ENCODE data around the gene BRF1. TPM values are rescaled to one million over a fixed set of nuclear protein-coding genes. Genes with fewer than 3 reads are reported as not detected.

Gene BRF1
- total and polyA plus RNA-seq, 3 donors from 2014 or later, result 30.3 to 112 (median 95.3) TPM

DNA sequence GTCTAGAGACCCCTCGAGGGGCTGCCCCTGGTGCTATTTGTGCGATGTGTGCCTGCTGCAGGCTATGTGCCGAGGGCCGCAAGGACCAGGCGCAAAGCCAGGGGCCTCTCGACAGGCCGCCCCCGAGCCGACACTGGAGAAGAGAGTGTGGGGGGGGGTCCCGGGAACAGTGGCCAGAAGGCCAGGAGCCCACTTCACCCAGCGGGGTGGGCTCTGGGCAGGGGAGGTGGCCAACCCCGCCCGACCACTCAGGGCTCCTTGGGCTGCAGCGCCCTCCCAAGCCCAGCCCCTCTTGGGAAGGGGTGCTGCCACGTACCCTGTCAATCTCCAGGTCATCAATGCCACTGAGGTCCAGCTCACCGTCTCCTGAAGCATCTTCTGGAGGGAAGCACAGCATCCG lies 81.0 kb downstream of the BRF1 start:
- H3K9me3 ChIP-seq, result no peaks in the 10 kb centered on the region
- TF ChIP-seq, protein P1, sequence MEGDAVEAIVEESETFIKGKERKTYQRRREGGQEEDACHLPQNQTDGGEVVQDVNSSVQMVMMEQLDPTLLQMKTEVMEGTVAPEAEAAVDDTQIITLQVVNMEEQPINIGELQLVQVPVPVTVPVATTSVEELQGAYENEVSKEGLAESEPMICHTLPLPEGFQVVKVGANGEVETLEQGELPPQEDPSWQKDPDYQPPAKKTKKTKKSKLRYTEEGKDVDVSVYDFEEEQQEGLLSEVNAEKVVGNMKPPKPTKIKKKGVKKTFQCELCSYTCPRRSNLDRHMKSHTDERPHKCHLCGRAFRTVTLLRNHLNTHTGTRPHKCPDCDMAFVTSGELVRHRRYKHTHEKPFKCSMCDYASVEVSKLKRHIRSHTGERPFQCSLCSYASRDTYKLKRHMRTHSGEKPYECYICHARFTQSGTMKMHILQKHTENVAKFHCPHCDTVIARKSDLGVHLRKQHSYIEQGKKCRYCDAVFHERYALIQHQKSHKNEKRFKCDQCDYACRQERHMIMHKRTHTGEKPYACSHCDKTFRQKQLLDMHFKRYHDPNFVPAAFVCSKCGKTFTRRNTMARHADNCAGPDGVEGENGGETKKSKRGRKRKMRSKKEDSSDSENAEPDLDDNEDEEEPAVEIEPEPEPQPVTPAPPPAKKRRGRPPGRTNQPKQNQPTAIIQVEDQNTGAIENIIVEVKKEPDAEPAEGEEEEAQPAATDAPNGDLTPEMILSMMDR (IDR thresholded peaks at IDR 0.05), result no peak
- no peak for TF ChIP-seq POLR2A (IDR thresholded peaks at IDR 0.05)
- no peak overlapping the region for H3K4me3 ChIP-seq
- no peaks in the 10 kb centered on the region for H3K4me1 ChIP-seq
- intact Hi-C loops (cut with DNase I; ENCODE audit: low total_unique reads), result no loop called here
- H3K27me3 ChIP-seq, result no peaks in the 10 kb centered on the region
- DNase-seq, result no peak
- H3K27ac ChIP-seq, result no peak overlapping the region
- 97 to 98% methylated on average over 9 to 17 of the region's 17 CpGs for WGBS, 2 donors
- no peaks in the 10 kb centered on the region for H3K36me3 ChIP-seq (ENCODE audit: low read depth, missing control alignments)

DNA sequence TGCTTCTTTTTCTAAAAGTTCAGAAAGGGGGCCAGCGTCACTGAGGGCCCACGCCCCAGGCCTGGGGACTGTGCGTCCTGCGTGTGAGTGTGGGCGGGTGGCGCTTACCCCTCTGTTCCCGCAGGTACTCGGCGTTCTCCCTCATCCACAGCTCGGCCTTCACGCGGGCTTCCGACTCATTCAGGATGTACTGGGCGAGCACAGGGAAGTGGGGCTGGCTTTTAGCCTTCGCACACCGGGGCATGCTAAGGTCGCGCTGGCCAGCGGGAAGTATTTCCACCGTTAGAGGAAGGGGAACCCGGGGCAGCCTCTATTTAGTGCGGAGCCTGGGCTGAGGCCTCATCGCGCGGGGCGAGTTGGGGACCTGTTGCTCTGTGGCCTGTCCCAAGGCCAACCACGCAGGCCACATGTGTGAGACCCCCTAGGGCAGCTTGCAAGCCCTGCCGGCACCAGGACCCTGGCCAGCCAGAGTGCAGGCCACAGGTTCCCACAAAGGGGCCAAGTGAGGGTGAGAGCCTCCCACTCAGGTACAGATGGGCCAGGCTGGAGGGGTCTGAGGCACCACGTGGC lies 81.7 kb downstream of the BRF1 start:
- intact Hi-C loops (cut with DNase I; ENCODE audit: low total_unique reads), result no loop called here

DNA sequence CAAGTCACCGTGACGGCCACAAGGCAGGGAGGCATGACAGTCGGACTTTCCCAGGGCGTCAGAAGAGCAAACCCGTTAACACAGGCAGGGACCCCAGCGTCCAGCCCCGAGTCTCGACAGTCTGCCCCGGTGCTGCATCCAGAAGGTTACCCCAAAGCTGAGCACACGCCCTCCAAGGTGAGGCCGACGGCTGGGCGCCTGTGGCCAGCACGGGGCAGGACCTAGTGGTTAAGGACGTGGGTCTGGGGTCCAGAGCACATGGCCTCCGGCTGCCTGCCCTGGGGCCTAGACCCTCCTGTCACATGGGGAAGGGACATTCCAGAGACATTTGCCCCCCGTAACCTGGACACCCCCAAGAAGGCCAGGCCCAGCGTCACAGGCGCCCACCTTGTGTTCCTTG lies 82.2 kb downstream of the BRF1 start:
- Histone ChIP-seq H3K4me3 (no peak overlapping the region), H3K27ac (no peak overlapping the region), H3K36me3 (ENCODE audit: low read depth, missing control alignments) (no peaks in the 10 kb centered on the region), H3K9me3 (no peaks in the 10 kb centered on the region), H3K27me3 (no peaks in the 10 kb centered on the region), H3K4me1 (no peaks in the 10 kb centered on the region)
- intact Hi-C loops (cut with DNase I; ENCODE audit: low total_unique reads), result no loop called here
- WGBS, 2 donors, result 83 to 95% methylated on average over 2 to 19 of the region's 19 CpGs
- DNase-seq, result no peak
- TF ChIP-seq, protein P1 (IDR thresholded peaks at IDR 0.05), result no peak
- no peak for TF ChIP-seq POLR2A (IDR thresholded peaks at IDR 0.05)

More for the DNA sequence above, 81.7 kb downstream of the BRF1 start:
- H3K9me3 ChIP-seq, result no peaks in the 10 kb centered on the region
- H3K4me3 ChIP-seq, result no peak overlapping the region
- no peaks in the 10 kb centered on the region for H3K36me3 ChIP-seq (ENCODE audit: low read depth, missing control alignments)
- no peak for DNase-seq
- no peaks in the 10 kb centered on the region for H3K27me3 ChIP-seq
- no peak overlapping the region for H3K27ac ChIP-seq
- H3K4me1 ChIP-seq, result no peaks in the 10 kb centered on the region
- TF ChIP-seq POLR2A (IDR thresholded peaks at IDR 0.05), result no peak
- TF ChIP-seq, protein P1 (IDR thresholded peaks at IDR 0.05), result no peak
- WGBS, 2 donors, result 93 to 96% methylated on average over 16 to 29 of the region's 29 CpGs

DNA sequence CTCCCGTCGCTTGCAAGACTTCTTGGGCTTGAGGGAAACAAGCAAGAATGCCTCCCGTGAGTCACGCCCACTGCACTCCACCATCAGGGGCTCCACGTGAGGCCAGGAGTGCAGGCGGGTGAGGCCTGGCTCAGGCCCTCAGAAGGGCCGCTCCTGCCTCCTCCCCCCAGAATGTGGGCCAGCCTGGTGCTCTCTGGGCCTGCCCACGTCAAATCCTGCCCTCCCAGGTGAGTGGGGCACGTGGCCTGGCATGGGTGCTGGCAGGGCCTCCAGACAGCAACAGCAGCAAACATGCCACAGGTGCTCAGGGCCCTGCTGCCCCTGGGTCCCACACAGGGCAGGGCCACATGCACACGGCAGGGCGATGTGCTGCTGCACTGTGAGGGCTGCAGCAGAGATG lies 83.0 kb downstream of the BRF1 start:
- Histone ChIP-seq H3K4me1 (no peaks in the 10 kb centered on the region), H3K27me3 (no peaks in the 10 kb centered on the region), H3K9me3 (no peaks in the 10 kb centered on the region), H3K4me3 (no peak overlapping the region), H3K36me3 (ENCODE audit: low read depth, missing control alignments) (no peaks in the 10 kb centered on the region), H3K27ac (no peak overlapping the region)
- intact Hi-C loops (cut with DNase I; ENCODE audit: low total_unique reads), result no loop called here
- WGBS, 2 donors, result 91 to 93% methylated on average over 2 to 11 of the region's 11 CpGs
- no peak for DNase-seq
- no peak for TF ChIP-seq POLR2A (IDR thresholded peaks at IDR 0.05)
- TF ChIP-seq, protein P1 (IDR thresholded peaks at IDR 0.05), result no peak

All from testis (tissue), 3 donors.